Measurements from ENCODE around the gene TUBB. TPM values are rescaled to one million over a fixed set of nuclear protein-coding genes. Genes with fewer than 3 reads are reported as not detected.

The TUBB gene
- total and polyA plus RNA-seq, 9 of the 15 experiments (the other 6 are each of a cell fraction or from before 2014, with no cell fraction given), result 971 to 2,870 (median 1,478) TPM

DNA sequence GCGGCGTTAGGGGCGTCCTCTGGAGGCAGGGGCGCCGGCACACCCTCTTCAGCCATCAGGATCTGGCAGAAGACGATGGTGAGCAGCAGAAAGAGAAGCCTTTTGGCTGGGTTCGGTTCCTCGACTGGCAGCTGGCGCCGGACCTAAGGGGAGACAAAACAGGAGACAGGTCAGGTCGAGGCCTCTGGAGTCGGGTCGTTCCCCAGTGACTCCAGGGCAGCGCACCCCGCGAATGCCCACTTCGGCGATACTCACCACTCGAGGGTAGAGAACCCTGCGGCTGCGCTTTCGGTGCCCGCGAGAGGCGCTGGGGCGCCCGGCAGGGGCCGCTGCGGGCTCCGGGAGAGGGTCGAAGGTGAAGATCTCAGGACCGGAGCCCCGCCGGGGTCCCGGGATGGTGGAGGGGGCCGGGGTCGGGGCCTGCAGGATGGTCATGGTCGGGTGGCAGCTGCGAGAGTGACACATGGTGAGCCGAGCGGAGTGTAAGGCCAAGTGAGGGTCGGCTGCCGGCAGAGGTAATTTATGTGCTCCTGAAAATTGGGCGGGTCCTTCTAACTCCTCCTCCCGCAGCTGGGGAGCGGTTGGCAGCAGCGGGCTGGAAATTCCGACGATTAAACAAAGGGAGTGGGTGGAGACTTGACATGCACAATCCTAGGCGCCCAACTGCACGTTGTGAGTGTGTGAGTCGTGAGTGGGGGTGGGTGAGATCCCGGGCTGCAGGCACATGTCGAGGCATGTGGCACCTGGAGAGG, 24.1 kb downstream of the TUBB start, which contains the start of gene IER3 (continued):
- TF ChIP-seq, protein P1, sequence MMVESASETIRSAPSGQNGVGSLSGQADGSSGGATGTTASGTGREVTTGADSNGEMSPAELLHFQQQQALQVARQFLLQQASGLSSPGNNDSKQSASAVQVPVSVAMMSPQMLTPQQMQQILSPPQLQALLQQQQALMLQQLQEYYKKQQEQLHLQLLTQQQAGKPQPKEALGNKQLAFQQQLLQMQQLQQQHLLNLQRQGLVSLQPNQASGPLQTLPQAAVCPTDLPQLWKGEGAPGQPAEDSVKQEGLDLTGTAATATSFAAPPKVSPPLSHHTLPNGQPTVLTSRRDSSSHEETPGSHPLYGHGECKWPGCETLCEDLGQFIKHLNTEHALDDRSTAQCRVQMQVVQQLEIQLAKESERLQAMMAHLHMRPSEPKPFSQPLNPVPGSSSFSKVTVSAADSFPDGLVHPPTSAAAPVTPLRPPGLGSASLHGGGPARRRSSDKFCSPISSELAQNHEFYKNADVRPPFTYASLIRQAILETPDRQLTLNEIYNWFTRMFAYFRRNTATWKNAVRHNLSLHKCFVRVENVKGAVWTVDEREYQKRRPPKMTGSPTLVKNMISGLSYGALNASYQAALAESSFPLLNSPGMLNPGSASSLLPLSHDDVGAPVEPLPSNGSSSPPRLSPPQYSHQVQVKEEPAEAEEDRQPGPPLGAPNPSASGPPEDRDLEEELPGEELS (CRISPR knock-in tag; IDR thresholded peaks at IDR 0.05; ENCODE audit: borderline replicate concordance), result no peak
- TF ChIP-seq ERF (CRISPR knock-in tag; IDR thresholded peaks at IDR 0.05) (no peak; the same call in 1 of the 2 replicates), MBD1 (CRISPR knock-in tag; IDR thresholded peaks at IDR 0.05) (no peak), LEF1 (IDR thresholded peaks at IDR 0.05) (peak; percentile 53; the same call in 1 of the 2 replicates), HOMEZ (CRISPR knock-in tag; IDR thresholded peaks at IDR 0.05) (no peak), TAF15 (IDR thresholded peaks at IDR 0.05; ENCODE audit: low read depth, low read length) (no peak), RNF219 (CRISPR knock-in tag; IDR thresholded peaks at IDR 0.05) (no peak), ARNT (IDR thresholded peaks at IDR 0.05) (no peak), TCF3 (CRISPR knock-in tag; IDR thresholded peaks at IDR 0.05) (no peak), TCF7L2 (IDR thresholded peaks at IDR 0.05; ENCODE audit: low read depth, low read length) (no peak)
- TF ChIP-seq, protein P2, sequence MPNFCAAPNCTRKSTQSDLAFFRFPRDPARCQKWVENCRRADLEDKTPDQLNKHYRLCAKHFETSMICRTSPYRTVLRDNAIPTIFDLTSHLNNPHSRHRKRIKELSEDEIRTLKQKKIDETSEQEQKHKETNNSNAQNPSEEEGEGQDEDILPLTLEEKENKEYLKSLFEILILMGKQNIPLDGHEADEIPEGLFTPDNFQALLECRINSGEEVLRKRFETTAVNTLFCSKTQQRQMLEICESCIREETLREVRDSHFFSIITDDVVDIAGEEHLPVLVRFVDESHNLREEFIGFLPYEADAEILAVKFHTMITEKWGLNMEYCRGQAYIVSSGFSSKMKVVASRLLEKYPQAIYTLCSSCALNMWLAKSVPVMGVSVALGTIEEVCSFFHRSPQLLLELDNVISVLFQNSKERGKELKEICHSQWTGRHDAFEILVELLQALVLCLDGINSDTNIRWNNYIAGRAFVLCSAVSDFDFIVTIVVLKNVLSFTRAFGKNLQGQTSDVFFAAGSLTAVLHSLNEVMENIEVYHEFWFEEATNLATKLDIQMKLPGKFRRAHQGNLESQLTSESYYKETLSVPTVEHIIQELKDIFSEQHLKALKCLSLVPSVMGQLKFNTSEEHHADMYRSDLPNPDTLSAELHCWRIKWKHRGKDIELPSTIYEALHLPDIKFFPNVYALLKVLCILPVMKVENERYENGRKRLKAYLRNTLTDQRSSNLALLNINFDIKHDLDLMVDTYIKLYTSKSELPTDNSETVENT (CRISPR knock-in tag; IDR thresholded peaks at IDR 0.05), result 0 out of 2 replicates have a peak, but pooled peaks have one; percentile 38

Measured in K562 (cell line).